GM13977 (cell line): ENCODE measurements around the gene RHCG.
A peak's percentile ranks its signal among the peaks of the same experiment; 100 is the strongest.

Experiments used
- DNase-seq: peaks from one replicate; pipeline ENCODE4 v3.0.0; 2012; ENCODE audit warnings: low spot score
- CTCF ChIP-seq: IDR thresholded peaks from 2 replicates; pipeline ENCODE4 v1.5.1; 2012; ENCODE audit warnings: mild to moderate bottlenecking, control low read depth; ENCODE audit not compliant: insufficient read depth; ENCODE audit errors: extremely low read depth, missing control alignments
- in situ Hi-C: fragments of 300-500 bp; cut with MboI; formaldehyde crosslinking; loops from one replicate; pipeline ENCODE4 v1.12.0; 2022; ENCODE audit warnings: low sequenced_read_pairs, low pct_unique_long_range_greater_than_20kb, mixed read lengths, inconsistent platforms; ENCODE audit not compliant: unreplicated experiment

RHCG gene

GRCh38 chr15:89506026-89506686 is 9.8 kb upstream of the RHCG start:
- no peak for TF ChIP-seq CTCF
- DNase-seq = no peak
- in situ Hi-C loops = no loop called here

- no peak for DNase-seq
- in situ Hi-C loops = no loop called here
- no peak for TF ChIP-seq CTCF
Observed at GRCh38 chr15:89504166-89504565, 7.8 kb upstream of the RHCG start.

- no peak for DNase-seq
- in situ Hi-C loops = no loop called here
Observed at GRCh38 chr15:89502867-89503595, 6.6 kb upstream of the RHCG start.

GRCh38 chr15:89501646-89502045 is 5.3 kb upstream of the RHCG start:
- no peak for TF ChIP-seq CTCF
- DNase-seq = no peak
- in situ Hi-C loops = no loop called here

More at GRCh38 chr15:89502867-89503595, 6.6 kb upstream of the RHCG start:
- no peak for TF ChIP-seq CTCF

GRCh38 chr15:89500397-89501270 is 4.3 kb upstream of the RHCG start:
- DNase-seq = no peak
- in situ Hi-C loops = no loop called here
- TF ChIP-seq CTCF = peak; percentile 32

- DNase-seq = no peak
- no peak for TF ChIP-seq CTCF
- in situ Hi-C loops = no loop called here
Observed at GRCh38 chr15:89499156-89499555, 2.8 kb upstream of the RHCG start.
